ENCODE measurements around the gene SDCCAG8. TPM values are rescaled to one million over a fixed set of nuclear protein-coding genes. Genes with fewer than 3 reads are reported as not detected.

The SDCCAG8 gene
- polyA plus RNA-seq, 3 donors, result 33.2 to 34.4 (median 33.4) TPM

GRCh38 chr1:243471026-243471685 is 215.3 kb downstream of the SDCCAG8 start:
- peak overlapping the region; percentile 65 to 72 for H3K27ac ChIP-seq (ENCODE audit: low read depth in 1 of 2, low read length in 2 of 2)
- H3K36me3 ChIP-seq (replicated peaks in 1 of 2; ENCODE audit: control insufficient read depth in 1 of 2, insufficient read depth in 2 of 2, low read length in 2 of 2), result no peaks in the 10 kb centered on the region
- H3K4me1 Mint-ChIP-seq, result peaks cover 44% of the 10 kb centered on the region
- peak overlapping the region; percentile 12 for H3K9ac ChIP-seq (ENCODE audit: insufficient read depth, low read length, poor library complexity, severe bottlenecking)
- peaks cover 10% of the 10 kb centered on the region for H3K79me2 ChIP-seq (ENCODE audit: insufficient read depth, low read length)
- peak overlapping the region; percentile 53 for H2AFZ ChIP-seq (ENCODE audit: insufficient read depth, low read depth, low read length, poor library complexity, severe bottlenecking)
- H3K4me2 ChIP-seq (replicated peaks; ENCODE audit: extremely low read depth, low read length, poor library complexity, severe bottlenecking), result peak overlapping the region; percentile 73
- intact Hi-C loops (cut with micrococcal nuclease), result loop anchor here in 1 of 2 donors (10.0 kb wide), 3 partner anchors 186 to 574 kb away; no protein-coding TSS in a partner anchor
- peak; percentile 44 to 63 (median 62) for DNase-seq
- H3K4me3 Mint-ChIP-seq, result peak overlapping the region; percentile 65 to 72
- no peak for TF ChIP-seq CTCF (IDR thresholded peaks at IDR 0.05)
- H3K27ac Mint-ChIP-seq, result peak overlapping the region; percentile 80 to 92 (median 91)
- peaks cover 36 to 44% of the 10 kb centered on the region in 2 donors for H3K4me1 ChIP-seq (ENCODE audit: control insufficient read depth in 1 of 2, insufficient read depth in 2 of 2, low read length in 2 of 2)
- peak overlapping the region in 1 of 3 experiments; percentile 57 for H3K4me3 ChIP-seq (replicated peaks in 1 of 3; ENCODE audit: low read depth in 2 of 3, low read length in 3 of 3)
- no peaks in the 10 kb centered on the region for H4K20me1 ChIP-seq (ENCODE audit: insufficient read depth, low read length)
- no peaks in the 10 kb centered on the region for H3K27me3 ChIP-seq (ENCODE audit: control insufficient read depth in 2 of 2, insufficient read depth in 2 of 2, low read length in 2 of 2)
- H3K9me3 Mint-ChIP-seq, result no peaks in the 10 kb centered on the region
- peaks cover 8 to 26% of the 10 kb centered on the region in 2 donors for H3K36me3 Mint-ChIP-seq
- 5% methylated on average over 12 of the region's 17 CpGs for WGBS (ENCODE audit: insufficient coverage)
- H3K27me3 Mint-ChIP-seq (ENCODE audit: low read depth in 3 of 3), result peaks cover 0 to 7% (median 0%) of the 10 kb centered on the region in 3 donors
- no peaks in the 10 kb centered on the region for H3K9me3 ChIP-seq (replicated peaks in 1 of 2; ENCODE audit: control insufficient read depth in 1 of 2, insufficient read depth in 1 of 2, low read length in 2 of 2)

GRCh38 chr1:243471754-243472745 is 216.2 kb downstream of the SDCCAG8 start:
- Mint-ChIP-seq H3K27me3 (ENCODE audit: low read depth in 3 of 3) (peaks cover 0 to 10% (median 0%) of the 10 kb centered on the region in 3 donors), H3K36me3 (peaks cover 8 to 26% of the 10 kb centered on the region in 2 donors), H3K9me3 (no peaks in the 10 kb centered on the region), H3K4me3 (peak overlapping the region in 1 of 2 donors; percentile 72), H3K27ac (peak overlapping the region; percentile 85 to 93 (median 92)), H3K4me1 (peaks cover 52% of the 10 kb centered on the region)
- WGBS (ENCODE audit: insufficient coverage), result 0% methylated on average over 1 of the region's 3 CpGs
- Histone ChIP-seq H3K79me2 (ENCODE audit: insufficient read depth, low read length) (peaks cover 10% of the 10 kb centered on the region), H3K9me3 (replicated peaks in 1 of 2; ENCODE audit: control insufficient read depth in 1 of 2, insufficient read depth in 1 of 2, low read length in 2 of 2) (no peaks in the 10 kb centered on the region), H3K4me1 (ENCODE audit: control insufficient read depth in 1 of 2, insufficient read depth in 2 of 2, low read length in 2 of 2) (peaks cover 42 to 53% of the 10 kb centered on the region in 2 donors), H3K36me3 (replicated peaks in 1 of 2; ENCODE audit: control insufficient read depth in 1 of 2, insufficient read depth in 2 of 2, low read length in 2 of 2) (no peaks in the 10 kb centered on the region), H3K4me2 (replicated peaks; ENCODE audit: extremely low read depth, low read length, poor library complexity, severe bottlenecking) (peak overlapping the region; percentile 73), H3K27me3 (ENCODE audit: control insufficient read depth in 2 of 2, insufficient read depth in 2 of 2, low read length in 2 of 2) (no peaks in the 10 kb centered on the region), H3K9ac (ENCODE audit: insufficient read depth, low read length, poor library complexity, severe bottlenecking) (peak overlapping the region; percentile 11), H4K20me1 (ENCODE audit: insufficient read depth, low read length) (no peaks in the 10 kb centered on the region), H3K27ac (ENCODE audit: low read depth in 1 of 2, low read length in 2 of 2) (peak overlapping the region; percentile 72 to 80), H3K4me3 (replicated peaks in 1 of 3; ENCODE audit: low read depth in 2 of 3, low read length in 3 of 3) (peak overlapping the region in 1 of 3 experiments; percentile 57), H2AFZ (ENCODE audit: insufficient read depth, low read depth, low read length, poor library complexity, severe bottlenecking) (no peak overlapping the region)
- no peak for TF ChIP-seq CTCF (IDR thresholded peaks at IDR 0.05)
- DNase-seq, result peak; percentile 62 to 86 (median 80)
- intact Hi-C loops (cut with micrococcal nuclease), result loop anchor here in 1 of 2 donors (10.0 kb wide), 3 partner anchors 187 to 573 kb away; no protein-coding TSS in a partner anchor

Data from CD14-positive monocyte (primary cell).